Measurements from ENCODE around the gene CLEC1B.

GRCh38 chr12:10048526-10048925, 49.6 kb upstream of the CLEC1B start:
- TF ChIP-seq CTCF (IDR thresholded peaks at IDR 0.05) (no peak), POLR2A (IDR thresholded peaks at IDR 0.05) (no peak)

Measured in esophagus squamous epithelium (tissue), 4 donors.